Measurements from ENCODE around the gene RASA3.

The RASA3 gene

GRCh38 chr13:114002771-114003321 is 129.6 kb downstream of the RASA3 start:
- TF ChIP-seq, protein P1, sequence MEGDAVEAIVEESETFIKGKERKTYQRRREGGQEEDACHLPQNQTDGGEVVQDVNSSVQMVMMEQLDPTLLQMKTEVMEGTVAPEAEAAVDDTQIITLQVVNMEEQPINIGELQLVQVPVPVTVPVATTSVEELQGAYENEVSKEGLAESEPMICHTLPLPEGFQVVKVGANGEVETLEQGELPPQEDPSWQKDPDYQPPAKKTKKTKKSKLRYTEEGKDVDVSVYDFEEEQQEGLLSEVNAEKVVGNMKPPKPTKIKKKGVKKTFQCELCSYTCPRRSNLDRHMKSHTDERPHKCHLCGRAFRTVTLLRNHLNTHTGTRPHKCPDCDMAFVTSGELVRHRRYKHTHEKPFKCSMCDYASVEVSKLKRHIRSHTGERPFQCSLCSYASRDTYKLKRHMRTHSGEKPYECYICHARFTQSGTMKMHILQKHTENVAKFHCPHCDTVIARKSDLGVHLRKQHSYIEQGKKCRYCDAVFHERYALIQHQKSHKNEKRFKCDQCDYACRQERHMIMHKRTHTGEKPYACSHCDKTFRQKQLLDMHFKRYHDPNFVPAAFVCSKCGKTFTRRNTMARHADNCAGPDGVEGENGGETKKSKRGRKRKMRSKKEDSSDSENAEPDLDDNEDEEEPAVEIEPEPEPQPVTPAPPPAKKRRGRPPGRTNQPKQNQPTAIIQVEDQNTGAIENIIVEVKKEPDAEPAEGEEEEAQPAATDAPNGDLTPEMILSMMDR (IDR thresholded peaks at IDR 0.05; ENCODE audit: insufficient read depth, missing control alignments), result no peak
- no peak for FAIRE-seq
- no peak for DNase-seq (ENCODE audit: insufficient read length, low spot score)

- FAIRE-seq (no peak), DNase-seq (ENCODE audit: insufficient read length, low spot score) (no peak)
- TF ChIP-seq, protein P1 (IDR thresholded peaks at IDR 0.05; ENCODE audit: insufficient read depth, missing control alignments), result no peak
These were observed 130.3 kb downstream of the RASA3 start for GRCh38 chr13:114002009-114002544.

DNA sequence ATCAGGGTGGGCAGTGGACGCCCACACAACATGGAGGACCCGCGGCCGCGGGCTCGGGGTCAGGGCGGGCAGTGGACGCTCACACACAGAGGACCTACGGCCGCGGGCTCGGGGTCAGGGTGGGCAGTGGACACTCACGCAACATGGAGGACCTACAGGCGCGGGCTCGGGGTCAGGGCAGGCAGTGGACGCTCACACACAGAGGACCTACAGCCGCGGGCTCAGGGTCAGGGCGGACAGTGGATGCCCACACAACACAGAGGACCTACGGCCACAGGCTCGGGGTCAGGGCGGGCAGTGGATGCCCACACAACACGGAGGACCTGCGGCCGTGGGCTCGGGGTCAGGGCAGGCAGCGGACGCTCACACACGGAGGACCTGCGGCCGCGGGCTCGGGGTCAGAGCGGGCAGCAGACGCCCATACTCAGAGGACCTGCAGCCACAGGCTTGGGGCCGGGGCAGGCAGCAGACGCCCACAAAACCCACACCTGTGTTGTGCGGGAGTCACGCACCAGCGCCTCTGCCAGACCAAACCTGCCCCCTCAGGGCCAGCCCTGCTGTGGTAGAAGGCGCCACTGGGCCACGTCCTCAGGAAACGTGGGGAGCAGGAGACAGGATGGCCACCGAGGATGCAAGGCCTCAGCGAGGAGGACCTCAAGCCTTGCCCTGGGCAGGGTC is 131.0 kb downstream of the RASA3 start:
- TF ChIP-seq, protein P1 (IDR thresholded peaks at IDR 0.05; ENCODE audit: insufficient read depth, missing control alignments), result no peak
- DNase-seq (ENCODE audit: insufficient read length, low spot score) (no peak), FAIRE-seq (no peak)

GRCh38 chr13:114000151-114001040 is 132.0 kb downstream of the RASA3 start:
- DNase-seq (ENCODE audit: insufficient read length, low spot score) (no peak), FAIRE-seq (no peak)
- TF ChIP-seq, protein P1 (IDR thresholded peaks at IDR 0.05; ENCODE audit: insufficient read depth, missing control alignments), result no peak

DNA sequence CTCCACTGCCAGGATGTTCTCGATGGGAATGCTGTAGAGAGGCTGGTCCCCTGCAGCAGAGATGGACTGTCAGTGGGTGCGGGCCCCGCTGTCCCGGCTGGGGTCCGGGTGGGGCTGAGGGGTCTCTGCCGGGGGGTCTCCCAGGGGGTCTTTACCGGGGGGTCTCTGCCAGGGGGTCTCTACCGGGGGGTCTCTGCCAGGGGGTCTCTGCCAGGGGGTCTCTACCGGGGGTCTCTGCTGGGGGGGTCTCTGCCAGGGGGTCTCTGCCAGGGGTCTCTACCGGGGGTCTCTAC is 132.9 kb downstream of the RASA3 start:
- no peak for DNase-seq (ENCODE audit: insufficient read length, low spot score)
- TF ChIP-seq, protein P1 (IDR thresholded peaks at IDR 0.05; ENCODE audit: insufficient read depth, missing control alignments), result no peak
- no peak for FAIRE-seq

- TF ChIP-seq, protein P1 (IDR thresholded peaks at IDR 0.05; ENCODE audit: insufficient read depth, missing control alignments), result no peak
- FAIRE-seq (no peak), DNase-seq (ENCODE audit: insufficient read length, low spot score) (no peak)
These were observed 133.4 kb downstream of the RASA3 start for GRCh38 chr13:113998781-113999617.
